Tongue (tissue), 2 donors: ENCODE data around the gene CATSPERB. TPM values are rescaled to one million over a fixed set of nuclear protein-coding genes. Genes with fewer than 3 reads are reported as not detected.
"Not testable (repeated sequence)": the region's sequence is repeated elsewhere in the genome, so short reads cannot be mapped to it uniquely, and the experiment has no call there.

ENCODE experiments used
- DNase-seq: peaks from one replicate; pipeline ENCODE4 v3.0.0-alpha.2; 2015
- total RNA-seq: library from RNA; depleted of rRNA; stranded (reverse); fragments of >200 nt; gene quantifications from one replicate; pipeline ENCODE4 v1.2.3, GENCODE V29; 2014

The CATSPERB gene, protein sequence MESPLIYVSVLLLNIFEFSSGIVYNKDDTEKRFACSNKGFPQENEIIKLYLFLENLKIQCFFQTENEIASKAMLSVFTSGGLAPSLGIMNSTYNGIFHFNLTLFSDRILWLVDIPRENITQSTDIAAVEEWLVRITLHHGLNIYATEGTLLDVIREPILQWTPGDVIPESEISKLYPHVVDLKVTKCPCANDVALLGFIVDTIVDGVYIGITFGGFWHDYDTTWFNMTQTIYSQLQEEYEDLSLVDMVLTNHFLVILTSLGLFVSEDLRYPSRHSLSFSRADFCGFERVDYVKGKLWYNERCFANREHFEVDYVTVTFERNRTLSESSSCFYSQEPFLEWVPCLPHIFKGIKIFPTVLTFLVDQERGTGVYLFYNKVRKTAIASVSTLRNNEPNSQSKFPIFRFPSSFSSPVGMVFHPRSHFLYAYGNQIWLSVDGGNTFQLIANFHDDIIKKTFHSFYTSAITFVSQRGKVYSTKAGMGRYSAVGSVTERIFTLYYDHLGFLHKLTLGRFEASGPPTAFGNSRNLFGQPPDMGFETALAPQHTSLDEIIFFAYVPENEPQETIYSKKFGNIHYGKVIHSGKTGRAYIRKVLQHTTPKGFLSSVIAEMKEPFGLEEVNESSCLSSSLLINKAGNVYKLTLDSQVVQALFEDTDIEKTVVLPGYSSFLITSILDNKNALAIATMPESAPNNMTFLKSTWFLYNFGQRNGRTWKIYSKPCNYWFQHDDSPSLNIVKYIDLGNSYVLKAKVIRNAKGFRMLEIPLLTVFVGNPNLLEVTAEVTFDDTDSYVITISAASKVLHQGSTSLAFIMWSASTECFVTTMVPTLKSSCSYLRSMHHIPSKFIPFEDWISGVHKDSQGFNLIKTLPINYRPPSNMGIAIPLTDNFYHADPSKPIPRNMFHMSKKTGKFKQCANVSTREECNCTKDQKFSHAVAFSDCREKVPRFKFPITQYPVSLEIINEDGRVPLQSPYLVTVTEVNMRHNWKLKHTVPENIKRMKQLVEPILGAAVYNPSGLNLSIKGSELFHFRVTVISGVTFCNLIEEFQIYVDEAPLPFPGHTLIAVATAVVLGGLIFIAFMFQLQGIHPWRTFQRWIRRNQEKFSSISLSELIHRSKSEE
- total RNA-seq = 5.7 TPM

DNA sequence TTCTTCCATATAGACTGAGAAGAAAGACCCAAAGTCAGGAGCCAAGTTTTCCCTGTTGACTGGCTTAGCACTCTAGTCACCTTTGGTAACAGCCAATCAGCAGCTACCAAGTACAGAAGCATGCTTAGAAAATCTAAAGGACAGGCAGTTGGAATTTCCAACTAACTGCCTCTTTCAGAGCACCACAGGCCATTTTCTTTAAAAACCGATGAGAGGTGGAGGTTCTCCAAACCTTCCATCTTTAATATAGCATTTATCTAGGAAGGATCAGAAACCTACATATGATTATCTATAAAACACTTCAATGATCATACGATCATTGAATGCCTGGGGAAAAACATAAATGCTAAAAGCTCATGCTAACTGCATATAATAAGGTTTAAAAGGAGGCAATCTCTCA, at the start of gene CATSPERB:
TSS of gene CATSPERB (minus strand) at position 101 of the 400 bp plus-strand sequence. CDS start 2,607 bp downstream, outside the sequence.
- DNase-seq = no peak

DNA sequence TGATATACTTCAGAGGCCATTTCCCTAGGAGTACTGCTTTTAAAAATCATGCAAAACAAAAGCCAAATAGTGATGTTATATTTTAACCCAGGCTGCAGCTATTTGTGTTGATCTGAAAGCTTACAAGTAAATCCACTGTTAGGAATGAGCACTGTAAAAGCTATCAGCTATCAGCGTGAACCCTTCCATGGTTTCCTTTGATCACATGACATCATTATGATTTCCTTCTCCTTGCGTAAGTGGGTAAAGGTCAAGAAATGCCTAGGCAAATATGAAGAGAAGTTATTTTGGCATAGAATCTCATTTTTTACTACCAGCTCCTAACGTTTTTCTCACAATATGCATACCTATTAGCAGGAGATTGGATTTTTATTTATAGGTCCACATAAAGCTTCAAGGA, 48.6 kb upstream of the CATSPERB start:
- no peak for DNase-seq

DNA sequence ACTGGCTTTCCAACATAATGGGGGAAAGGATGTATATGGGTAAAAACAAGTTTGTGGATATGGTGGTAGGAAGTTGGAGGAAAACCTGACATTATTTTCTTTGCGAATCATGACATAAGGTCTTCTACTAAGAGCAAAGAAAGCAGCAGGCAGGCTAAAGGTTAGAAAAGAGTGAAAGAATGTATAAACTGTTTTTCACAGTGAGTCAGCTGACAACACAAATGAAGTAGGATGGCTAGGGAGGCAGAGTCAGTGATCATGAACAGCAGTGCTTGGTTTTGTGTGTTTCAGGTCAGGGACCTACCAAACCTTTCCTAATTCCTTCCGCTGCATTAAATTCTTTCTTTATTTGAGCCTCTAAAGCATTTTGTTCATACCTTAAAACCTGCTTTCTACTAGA, 46.3 kb upstream of the CATSPERB start:
- DNase-seq = peak; percentile 2

DNA sequence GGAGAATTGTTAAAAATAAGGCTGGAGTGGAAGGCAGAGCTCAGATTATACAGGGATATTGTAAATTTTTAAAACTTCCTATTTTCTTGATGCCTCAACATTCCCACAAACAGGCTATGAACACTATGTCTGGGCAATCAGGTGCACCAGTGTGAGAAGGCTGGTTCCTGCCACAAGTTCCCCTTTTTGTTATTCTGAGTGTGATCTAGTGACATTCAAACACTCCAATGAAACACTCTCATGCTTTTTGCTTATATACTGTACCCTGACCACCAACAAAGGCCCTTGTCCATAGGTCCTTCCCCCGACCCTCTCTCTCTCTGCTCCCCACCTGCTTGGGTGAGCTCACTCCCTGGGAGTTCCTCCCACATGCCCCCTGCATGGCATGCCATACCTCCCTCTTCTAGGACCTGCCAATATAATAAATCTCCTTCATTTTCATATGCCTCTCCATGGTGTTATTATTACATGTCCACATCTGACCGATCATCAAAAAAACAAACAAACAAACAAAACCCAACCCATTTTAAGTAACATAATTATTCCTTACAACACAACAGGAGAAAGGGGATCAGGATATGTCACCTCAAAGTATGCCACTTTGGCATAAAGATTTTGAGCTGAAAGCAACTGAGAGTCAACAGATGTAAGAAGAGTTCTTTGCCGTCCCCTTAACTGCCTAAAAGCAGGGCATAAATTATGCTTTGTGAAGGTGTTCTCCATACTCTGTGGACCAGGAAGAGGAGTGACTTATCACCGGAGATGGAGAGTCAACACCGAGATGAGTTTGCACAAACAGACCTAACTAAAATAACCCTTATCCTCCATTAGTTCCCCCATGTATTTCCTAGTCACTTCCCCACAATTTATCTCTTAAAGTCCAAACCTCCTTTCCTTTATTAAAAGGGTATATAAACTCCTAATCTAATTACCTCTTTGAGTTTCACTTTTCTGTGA, 42.5 kb upstream of the CATSPERB start:
- DNase-seq = no peak

DNA sequence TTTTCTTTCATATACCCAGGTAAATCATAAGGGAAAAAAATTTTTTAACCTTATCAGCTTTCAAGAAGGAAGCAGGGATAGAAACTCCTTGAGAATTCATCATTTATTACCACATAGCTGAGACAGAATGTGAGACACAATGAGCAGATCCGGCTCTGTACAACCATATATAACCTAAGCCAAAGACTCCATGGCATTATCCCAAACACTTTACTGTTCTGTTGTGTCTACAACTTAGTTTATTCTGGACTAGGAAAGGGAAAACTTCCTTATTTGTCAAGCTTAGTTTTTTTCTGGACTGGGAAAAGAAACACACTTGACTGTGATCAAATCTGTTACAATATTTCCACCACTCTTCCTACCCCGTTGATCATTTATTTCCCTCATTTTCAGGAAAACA, 38.3 kb upstream of the CATSPERB start:
- peak; percentile 24 for DNase-seq

DNA sequence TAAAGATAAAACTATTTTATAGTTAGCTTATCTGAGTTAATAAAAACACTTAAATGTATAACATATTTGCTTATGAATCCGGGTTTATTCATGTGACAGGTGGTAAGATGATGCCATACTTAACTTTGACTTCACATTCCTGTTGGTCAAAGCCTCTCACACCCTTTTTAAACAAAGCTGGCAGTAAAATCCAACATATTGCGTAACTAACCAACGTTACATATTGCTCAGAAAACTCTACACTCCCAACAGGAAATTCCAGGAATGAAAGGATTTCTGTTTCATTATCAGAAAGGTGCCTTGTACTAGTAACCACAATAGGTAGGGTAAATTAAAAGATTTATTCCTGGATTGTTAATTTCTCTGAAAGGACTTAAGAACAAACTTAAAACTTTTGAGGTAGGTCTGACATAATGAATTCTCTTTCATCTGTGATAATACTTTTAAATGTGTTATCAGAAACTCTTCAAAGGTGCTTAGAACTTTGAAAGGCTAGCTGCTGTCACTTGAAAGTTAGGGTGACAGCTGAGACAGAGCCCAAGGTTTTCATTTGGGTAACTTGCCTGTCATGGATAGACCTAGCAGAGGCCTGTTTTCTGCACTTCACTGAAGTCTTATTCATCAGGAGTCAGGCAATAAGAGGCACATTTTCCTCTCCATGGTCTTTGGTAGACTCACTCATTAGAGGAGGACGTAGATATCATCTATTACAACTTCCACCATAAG, 23.8 kb upstream of the CATSPERB start:
- DNase-seq = peak; percentile 8

DNA sequence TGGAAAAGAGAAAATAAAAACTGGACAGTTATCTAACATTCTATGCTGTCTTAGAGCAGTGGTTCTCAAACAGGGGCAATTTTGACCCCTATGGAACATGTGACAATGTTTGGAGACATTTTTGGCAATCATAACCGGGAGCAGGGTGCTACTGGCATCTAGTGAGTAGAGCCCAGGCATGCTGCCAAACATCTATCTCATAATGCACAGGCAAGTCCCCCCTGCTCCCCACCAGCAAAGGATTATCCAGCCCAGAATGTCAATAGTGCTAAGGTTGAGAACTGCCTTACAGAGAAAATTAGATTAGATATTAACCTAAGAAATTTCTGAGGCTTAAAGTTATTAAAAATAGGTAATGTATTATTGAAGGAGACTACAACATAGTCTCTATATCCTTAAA, 22.9 kb upstream of the CATSPERB start:
- DNase-seq = peak; percentile 4

DNA sequence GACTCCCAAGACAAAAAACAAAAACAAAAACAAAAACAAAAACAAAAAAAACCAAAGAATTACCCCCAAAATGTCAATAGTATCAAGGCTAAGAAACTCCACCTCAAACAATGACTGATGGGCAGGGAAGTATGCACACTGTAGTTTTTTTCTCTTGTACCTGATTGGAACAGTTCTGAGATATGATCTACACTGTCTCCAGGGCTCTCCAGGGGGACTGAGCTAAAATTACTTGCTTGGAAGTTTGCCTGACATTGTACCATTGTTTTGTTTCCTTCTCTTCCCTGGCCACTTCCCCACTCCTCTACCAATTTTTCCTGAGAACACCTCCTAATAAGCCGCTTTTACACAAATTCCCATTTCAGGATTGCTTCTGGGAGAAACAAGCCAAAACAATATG, 22.3 kb upstream of the CATSPERB start:
- no peak for DNase-seq

DNA sequence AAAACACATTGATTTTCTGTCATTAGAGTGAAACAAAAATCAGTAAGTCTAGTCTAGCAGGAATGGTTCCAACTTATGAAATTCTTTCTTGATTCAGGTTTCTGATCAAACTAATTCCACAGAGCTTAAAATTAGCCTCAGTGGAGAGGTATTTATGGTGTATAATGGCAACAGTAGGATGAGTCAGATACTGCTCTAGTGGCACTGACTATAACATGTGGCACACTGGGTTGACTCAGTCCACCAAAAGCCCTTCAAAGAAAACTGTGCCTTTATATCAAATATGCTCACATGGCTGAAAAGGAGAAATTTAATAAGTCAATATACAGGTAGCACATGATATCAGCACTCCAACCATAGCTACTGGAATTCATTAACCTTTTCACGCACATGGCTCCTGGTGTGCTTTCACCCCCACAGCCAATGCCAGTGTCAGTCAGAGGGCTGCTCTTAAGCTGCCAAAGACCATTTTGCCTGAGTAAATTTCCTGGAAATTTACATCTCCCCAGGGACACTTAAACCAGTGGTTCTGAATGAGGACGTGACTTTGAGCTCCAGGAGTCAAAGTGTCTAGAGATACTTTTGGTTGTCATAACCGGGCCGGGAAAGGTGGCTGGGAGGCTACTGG, 21.7 kb upstream of the CATSPERB start:
- no peak for DNase-seq

DNA sequence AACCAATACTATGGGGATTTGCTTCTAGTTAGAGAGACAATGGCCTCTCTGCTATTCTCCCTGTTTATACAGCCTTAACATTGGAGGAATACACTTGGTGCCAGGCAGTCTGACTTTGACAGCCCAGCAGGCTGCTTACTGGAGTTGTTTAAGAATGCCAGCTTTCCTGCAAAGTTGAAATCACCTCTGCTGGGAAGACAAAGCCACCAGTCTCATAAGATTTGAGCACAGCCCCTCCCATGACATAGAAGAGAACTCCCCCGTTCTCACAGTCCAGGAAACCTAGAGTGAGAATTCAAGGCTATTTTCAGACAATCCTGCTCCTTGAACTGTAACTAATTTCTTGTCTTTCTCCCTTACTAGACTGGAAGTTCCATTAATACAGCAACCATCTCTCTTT, 21.1 kb upstream of the CATSPERB start:
- no peak for DNase-seq

DNA sequence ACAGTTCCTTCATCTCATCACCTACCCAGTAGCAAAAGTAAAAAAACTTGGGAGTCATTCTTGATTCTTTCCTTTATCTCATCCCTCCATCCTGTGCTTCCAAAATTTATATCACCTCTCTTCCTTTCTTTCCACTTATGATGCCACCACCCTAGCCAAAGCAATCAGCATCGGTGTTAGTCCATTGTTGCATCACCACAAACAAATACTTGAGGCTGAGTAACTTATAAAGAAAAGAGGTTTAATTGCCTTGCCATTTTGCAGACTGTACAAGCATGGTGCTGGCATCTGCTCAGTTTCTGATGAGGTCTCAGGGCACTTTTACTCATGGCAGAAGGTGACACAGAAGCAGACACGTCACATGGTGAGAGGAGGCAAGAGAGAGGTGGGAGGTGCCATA, 19.8 kb upstream of the CATSPERB start:
- DNase-seq = no peak

DNA sequence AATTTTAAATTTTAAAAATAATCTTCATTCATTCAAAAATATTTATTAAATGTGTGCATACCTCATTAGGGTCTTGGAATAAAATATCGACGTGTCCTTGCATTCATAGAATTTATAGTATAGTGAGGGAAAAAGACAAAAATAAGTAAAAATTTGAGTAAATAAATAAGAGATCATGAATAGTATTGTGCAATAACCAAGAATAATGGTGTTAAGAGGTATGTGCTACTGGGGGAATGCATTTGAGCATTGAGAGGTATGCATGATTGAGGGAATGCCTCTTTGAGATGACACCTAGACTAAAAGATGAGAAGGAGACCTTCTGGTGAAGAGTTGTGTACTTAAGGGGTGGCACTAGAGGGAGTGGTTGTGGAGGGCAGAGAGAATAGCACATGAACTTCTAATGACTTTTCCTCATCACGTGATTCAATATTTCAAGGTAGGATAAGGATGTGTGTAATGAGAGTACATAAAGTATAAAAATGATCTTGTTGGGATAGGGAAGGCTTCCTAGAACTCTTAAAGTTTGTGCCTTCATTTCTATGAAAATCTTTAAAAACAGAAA, 18.8 kb upstream of the CATSPERB start:
- no peak for DNase-seq

DNA sequence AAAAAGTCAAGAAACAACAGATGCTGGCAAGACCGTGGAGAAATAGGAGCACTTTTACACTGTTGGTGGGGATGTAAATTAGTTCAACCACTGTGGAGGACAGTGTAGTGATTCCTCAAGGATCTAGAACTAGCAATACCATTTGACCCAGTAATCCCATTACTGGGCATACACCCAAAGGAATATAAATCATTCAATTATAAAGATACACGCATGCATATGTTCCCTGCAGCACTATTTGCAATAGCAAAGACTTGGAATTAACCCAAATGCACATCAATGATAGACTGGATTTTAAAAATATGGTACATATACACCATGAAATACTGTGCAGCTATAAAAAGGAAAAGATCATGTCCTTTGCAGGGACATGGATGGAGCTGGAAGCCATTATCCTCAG, 18.0 kb upstream of the CATSPERB start:
- no peak for DNase-seq

DNA sequence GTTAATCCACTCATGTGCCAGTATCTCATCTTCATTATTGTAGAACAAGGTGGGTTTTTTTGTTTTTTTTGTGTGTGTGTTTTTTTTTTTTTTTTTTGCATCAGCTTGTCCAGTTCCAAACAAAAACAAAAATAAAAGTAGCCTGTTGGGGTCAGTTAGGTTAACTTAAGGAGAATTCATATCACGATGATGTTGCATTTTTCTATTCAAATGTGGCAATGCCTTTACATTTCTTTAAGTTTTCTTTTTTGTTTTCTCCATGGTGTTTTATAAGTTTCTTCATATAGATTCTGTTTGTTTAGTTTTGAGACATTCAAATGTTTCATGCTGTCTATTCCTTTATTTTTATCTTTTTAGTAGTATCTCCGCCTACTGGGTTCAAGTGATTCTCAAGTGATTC, 16.2 kb upstream of the CATSPERB start:
- no peak for DNase-seq

DNA sequence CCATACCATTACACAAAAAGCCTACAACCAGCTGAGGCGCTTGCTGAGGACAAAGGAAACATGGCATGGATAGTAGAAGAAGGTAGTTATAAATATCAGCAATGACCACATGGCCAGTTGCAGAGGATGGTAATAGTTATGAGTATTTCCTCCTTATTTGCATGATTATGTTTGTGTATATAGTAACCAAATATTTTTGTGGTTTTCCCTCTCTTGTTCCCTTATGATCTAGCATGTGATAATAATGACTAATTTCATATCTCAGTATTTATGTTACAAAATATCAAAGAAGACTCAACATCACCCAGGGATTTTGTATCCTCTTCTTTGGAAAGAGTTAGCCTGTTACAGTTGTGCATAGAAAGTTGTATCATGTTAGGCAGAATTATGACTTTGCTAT, 13.5 kb upstream of the CATSPERB start:
- no peak for DNase-seq

DNA sequence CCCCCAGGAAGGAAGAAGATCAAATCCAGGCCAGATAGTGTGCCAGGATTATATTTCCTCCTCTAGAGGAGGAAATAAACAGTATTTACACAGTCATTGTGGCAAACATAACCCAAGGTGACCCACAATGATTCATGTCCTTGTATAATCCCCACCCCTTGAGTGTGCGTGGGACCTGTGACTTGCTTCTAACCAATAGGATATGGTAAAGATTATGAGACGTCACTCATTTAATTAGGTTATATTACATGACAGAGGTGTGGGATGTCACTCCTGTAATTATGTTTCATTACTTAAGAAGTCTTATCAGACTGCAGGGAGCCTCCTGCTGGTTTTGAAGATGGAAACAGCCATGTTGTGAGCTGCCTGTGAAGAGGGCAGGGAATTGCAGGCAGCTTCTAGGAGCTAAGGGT, 12.2 kb upstream of the CATSPERB start:
- DNase-seq = no peak

DNA sequence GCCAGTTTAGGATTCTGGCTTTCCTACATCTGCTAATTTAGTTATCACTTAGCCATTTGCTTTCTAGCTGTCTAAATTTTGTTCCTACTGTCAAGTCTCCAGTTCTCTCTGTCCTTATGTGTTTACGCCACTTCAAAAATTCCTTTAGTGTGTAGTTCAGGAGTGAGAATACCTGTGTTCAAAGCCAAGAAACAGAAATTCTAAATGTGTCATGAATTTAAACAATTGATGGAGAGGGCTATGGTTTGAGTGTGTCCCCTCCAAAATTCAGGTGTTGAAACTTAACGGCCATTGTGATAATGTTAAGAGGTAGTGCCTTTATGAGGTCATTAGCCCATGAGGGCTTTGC, 11.4 kb upstream of the CATSPERB start:
- DNase-seq = no peak

DNA sequence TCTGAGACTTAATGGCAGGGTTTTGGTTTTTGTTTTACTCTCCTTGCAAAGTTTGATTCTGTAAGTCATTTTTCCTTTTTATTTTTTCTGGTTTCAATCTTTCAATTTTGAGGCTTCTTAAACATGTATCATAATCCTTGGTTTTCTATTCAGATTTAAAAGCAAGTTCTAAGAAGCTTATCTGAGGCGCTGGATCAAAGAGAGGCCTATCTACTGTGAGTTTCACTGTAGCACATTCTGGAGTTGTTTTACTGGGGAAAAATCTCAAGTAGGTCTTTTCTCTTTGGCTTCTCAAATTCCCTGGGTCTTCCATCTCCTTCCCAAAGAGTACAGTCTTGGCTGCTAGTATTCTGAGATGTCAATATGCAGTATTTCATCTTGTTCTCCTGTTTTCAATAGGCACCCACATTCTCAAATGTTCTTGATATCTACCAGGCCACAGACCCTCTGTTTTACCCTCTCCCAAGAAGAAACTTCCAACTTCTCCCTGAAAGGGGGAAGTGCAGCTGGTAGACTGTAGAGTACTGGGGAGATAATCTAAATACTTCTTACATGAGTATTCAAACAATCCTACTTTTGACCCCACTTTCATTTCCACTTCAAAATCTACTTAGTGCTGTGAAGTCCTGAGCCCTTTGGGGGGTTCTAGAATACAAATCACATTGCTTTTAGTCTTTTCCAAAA, 10.9 kb upstream of the CATSPERB start:
- no peak for DNase-seq

DNA sequence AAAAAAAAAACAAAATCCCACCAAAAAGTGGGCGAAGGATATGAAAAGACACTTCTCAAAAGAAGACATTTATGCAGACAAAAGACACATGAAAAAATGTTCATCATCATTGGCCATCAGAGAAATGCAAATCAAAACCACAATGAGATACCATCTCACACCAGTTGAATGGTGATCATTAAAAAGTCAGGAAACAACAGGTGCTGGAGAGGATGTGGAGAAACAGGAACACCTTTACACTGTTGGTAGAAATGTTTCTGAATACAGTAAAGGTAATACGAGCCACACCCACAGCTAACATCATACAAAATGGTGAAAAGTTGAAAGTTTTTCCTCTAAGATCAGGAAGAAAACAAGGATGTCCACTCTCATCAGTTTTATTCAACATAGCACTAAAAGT, 8.0 kb upstream of the CATSPERB start:
- DNase-seq = not testable (repeated sequence)

DNA sequence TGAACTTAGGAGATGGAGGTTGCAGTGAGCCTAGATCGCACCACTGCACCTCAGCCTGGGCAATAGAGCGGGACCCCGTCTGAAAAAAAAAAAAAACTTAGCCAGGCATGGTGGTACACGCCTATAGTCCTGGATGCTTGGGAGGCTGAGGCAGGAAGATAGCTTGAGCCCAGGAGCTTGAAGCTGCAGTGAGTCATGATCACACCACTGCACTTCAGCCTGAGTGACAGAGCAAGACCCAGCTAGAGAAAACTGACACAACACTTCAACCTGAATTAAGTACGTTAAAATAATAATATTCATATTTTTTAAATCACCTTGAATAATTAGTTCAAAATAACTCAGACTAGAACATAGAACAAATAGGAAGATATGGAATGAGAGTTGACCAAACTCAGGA, 5.7 kb upstream of the CATSPERB start:
- DNase-seq = no peak
